ENCODE data around the gene SYT14.
"Not testable (repeated sequence)": the region's sequence is repeated elsewhere in the genome, so short reads cannot be mapped to it uniquely, and the experiment has no call there.

Gene SYT14

DNA sequence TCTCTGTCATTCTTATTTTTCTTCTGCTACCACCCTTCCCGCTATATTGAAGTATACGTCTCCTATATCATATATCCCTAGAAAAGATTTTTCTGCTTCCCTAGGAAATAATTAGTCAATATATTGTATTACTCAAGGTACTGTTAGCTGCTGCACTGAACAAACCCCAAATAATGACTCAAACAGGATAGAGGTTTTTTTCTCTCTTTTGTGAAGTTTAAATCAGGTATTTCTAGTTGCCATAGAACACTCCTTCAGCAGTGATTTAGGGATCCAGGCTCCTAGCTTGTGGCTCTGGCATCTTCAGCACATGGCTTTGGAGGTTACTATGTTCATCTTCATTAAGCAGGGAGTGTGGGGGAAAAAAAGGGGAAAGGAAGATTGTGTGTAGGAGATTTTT lies 18.1 kb downstream of the SYT14 start:
- TF ChIP-seq, protein P1, sequence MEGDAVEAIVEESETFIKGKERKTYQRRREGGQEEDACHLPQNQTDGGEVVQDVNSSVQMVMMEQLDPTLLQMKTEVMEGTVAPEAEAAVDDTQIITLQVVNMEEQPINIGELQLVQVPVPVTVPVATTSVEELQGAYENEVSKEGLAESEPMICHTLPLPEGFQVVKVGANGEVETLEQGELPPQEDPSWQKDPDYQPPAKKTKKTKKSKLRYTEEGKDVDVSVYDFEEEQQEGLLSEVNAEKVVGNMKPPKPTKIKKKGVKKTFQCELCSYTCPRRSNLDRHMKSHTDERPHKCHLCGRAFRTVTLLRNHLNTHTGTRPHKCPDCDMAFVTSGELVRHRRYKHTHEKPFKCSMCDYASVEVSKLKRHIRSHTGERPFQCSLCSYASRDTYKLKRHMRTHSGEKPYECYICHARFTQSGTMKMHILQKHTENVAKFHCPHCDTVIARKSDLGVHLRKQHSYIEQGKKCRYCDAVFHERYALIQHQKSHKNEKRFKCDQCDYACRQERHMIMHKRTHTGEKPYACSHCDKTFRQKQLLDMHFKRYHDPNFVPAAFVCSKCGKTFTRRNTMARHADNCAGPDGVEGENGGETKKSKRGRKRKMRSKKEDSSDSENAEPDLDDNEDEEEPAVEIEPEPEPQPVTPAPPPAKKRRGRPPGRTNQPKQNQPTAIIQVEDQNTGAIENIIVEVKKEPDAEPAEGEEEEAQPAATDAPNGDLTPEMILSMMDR (IDR thresholded peaks at IDR 0.05; ENCODE audit: insufficient read depth, low read length, poor library complexity, severe bottlenecking) = no peak
- Histone ChIP-seq H3K4me3 (replicated peaks; ENCODE audit: low read depth, low read length) (no peak overlapping the region), H3K27me3 (replicated peaks; ENCODE audit: control insufficient read depth, insufficient read depth, low read length) (no peaks in the 10 kb centered on the region), H3K36me3 (ENCODE audit: control insufficient read depth, insufficient read depth, low read length) (no peaks in the 10 kb centered on the region)
- DNase-seq (ENCODE audit: extremely low read depth, insufficient read length) = no peak

DNA sequence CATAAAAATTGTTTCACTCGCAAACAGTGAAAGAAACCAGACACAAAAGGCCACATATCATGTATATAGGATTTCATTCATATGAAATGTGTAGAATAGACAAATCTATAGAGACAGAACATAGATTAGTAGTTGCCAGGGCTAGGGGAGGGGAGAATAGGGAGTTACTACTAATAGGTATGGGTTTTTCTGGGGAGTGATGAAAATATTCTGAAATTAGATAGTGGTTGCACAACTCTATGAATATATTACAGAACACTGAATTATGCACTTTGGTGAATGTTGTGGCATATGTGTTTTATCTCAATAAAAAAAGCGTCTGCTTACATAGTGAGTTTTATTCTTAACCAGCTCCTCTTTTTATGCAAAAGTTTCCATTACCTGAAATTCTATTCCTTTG lies 21.6 kb downstream of the SYT14 start:
- Histone ChIP-seq H3K36me3 (ENCODE audit: control insufficient read depth, insufficient read depth, low read length) (no peaks in the 10 kb centered on the region), H3K4me3 (replicated peaks; ENCODE audit: low read depth, low read length) (no peak overlapping the region), H3K27me3 (replicated peaks; ENCODE audit: control insufficient read depth, insufficient read depth, low read length) (no peaks in the 10 kb centered on the region)
- DNase-seq (ENCODE audit: extremely low read depth, insufficient read length) = no peak
- TF ChIP-seq, protein P1 (IDR thresholded peaks at IDR 0.05; ENCODE audit: insufficient read depth, low read length, poor library complexity, severe bottlenecking) = no peak

DNA sequence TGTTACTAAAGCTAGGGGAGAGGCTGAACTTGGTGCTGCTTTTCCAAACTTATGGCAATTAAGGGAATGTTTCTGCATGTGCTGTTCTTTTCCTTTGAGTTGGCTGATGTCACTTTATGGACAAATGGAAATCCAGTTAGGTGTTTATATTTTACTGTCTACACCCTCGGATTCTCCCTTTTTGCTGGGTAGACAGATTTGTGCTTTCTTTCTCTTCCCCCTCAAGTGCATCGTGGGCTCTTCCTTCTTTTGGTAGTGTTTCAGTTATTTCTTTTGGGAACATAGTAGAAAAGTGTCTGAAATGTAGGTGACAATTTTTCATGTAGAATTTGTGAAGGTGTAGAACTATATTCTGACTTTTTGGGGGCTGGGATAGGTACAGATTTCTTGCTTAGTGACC lies 22.9 kb downstream of the SYT14 start:
- H3K36me3 ChIP-seq (ENCODE audit: control insufficient read depth, insufficient read depth, low read length) = no peaks in the 10 kb centered on the region
- H3K4me3 ChIP-seq (replicated peaks; ENCODE audit: low read depth, low read length) = no peak overlapping the region
- no peak for DNase-seq (ENCODE audit: extremely low read depth, insufficient read length)
- TF ChIP-seq, protein P1 (IDR thresholded peaks at IDR 0.05; ENCODE audit: insufficient read depth, low read length, poor library complexity, severe bottlenecking) = no peak
- no peaks in the 10 kb centered on the region for H3K27me3 ChIP-seq (replicated peaks; ENCODE audit: control insufficient read depth, insufficient read depth, low read length)

- no peak for DNase-seq (ENCODE audit: extremely low read depth, insufficient read length)
- H3K4me3 ChIP-seq (replicated peaks; ENCODE audit: low read depth, low read length) = no peak overlapping the region
- no peaks in the 10 kb centered on the region for H3K36me3 ChIP-seq (ENCODE audit: control insufficient read depth, insufficient read depth, low read length)
- TF ChIP-seq, protein P1 (IDR thresholded peaks at IDR 0.05; ENCODE audit: insufficient read depth, low read length, poor library complexity, severe bottlenecking) = no peak
- H3K27me3 ChIP-seq (replicated peaks; ENCODE audit: control insufficient read depth, insufficient read depth, low read length) = no peaks in the 10 kb centered on the region
Observed at GRCh38 chr1:209962388-209962787, 24.4 kb downstream of the SYT14 start.

GRCh38 chr1:209962856-209963255 lies 24.8 kb downstream of the SYT14 start:
- H3K4me3 ChIP-seq (replicated peaks; ENCODE audit: low read depth, low read length) = no peak overlapping the region
- H3K36me3 ChIP-seq (ENCODE audit: control insufficient read depth, insufficient read depth, low read length) = no peaks in the 10 kb centered on the region
- no peak for DNase-seq (ENCODE audit: extremely low read depth, insufficient read length)
- TF ChIP-seq, protein P1 (IDR thresholded peaks at IDR 0.05; ENCODE audit: insufficient read depth, low read length, poor library complexity, severe bottlenecking) = no peak
- no peaks in the 10 kb centered on the region for H3K27me3 ChIP-seq (replicated peaks; ENCODE audit: control insufficient read depth, insufficient read depth, low read length)

DNA sequence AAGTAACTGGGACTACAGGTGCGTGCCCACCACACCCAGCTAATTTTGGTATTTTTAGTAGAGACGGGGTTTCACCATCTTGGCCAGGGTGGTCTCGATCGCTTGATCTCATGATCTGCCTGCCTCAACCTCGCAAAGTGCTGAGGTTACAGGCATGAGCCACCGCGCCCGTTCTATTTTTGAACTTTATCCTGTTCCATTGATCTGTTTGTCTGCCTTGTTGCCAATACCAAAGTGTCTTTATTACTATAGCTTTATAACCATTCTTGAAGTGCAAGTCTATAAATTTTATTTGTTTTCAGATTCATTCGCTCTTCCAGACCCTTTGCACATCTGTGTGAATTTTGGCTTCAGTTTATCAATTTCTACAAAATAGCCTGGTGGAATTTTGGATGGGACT lies 28.0 kb downstream of the SYT14 start:
- H3K4me3 ChIP-seq (replicated peaks; ENCODE audit: low read depth, low read length) = no peak overlapping the region
- no peaks in the 10 kb centered on the region for H3K27me3 ChIP-seq (replicated peaks; ENCODE audit: control insufficient read depth, insufficient read depth, low read length)
- no peaks in the 10 kb centered on the region for H3K36me3 ChIP-seq (ENCODE audit: control insufficient read depth, insufficient read depth, low read length)
- no peak for DNase-seq (ENCODE audit: extremely low read depth, insufficient read length)
- TF ChIP-seq, protein P1 (IDR thresholded peaks at IDR 0.05; ENCODE audit: insufficient read depth, low read length, poor library complexity, severe bottlenecking) = no peak

DNA sequence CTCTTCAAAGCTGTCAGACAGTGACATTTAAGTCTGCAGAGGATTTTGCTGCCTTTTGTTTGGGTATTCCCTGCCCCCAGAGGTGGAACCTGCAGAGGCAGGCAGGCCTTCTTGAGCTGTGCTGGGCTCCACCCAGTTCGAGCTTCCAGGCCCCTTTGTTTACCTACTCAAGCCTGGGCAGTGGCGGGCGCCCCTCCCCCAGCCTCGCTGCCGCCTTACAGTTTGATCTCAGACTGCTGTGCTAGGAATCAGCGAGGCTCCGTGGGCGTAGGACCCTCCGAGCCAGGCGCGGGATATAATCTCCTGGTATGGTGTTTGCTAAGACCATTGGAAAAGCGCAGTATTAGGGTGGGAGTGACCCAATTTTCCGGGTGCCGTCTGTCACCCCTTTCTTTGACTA lies 40.7 kb downstream of the SYT14 start:
- not testable (repeated sequence) for H3K4me3 ChIP-seq (replicated peaks; ENCODE audit: low read depth, low read length); DNase-seq (ENCODE audit: extremely low read depth, insufficient read length); H3K36me3 ChIP-seq (ENCODE audit: control insufficient read depth, insufficient read depth, low read length); H3K27me3 ChIP-seq (replicated peaks; ENCODE audit: control insufficient read depth, insufficient read depth, low read length)
